Mesenteric fat pad (tissue), 1 donor: ENCODE data around the gene AFDN. TPM values are rescaled to one million over a fixed set of nuclear protein-coding genes. Genes with fewer than 3 reads are reported as not detected.

Experiments used
- DNase-seq: peaks from one replicate; pipeline ENCODE4 v3.0.0-alpha.2; 2020; ENCODE audit warnings: low spot score
- total RNA-seq: library from RNA; stranded (reverse); fragmentation: NEBNext Ultra II Directional; extraction: Animal tissue kit (Norgen Biotek cat#: 25700); gene quantifications from one replicate; pipeline ENCODE4 v1.2.1, GENCODE V29; 2021
- donor health status: DM: yes; HTN: yes; CAD: no.

The AFDN gene
- total RNA-seq, 1 donor from 2014 or later = 82.3 TPM

DNA sequence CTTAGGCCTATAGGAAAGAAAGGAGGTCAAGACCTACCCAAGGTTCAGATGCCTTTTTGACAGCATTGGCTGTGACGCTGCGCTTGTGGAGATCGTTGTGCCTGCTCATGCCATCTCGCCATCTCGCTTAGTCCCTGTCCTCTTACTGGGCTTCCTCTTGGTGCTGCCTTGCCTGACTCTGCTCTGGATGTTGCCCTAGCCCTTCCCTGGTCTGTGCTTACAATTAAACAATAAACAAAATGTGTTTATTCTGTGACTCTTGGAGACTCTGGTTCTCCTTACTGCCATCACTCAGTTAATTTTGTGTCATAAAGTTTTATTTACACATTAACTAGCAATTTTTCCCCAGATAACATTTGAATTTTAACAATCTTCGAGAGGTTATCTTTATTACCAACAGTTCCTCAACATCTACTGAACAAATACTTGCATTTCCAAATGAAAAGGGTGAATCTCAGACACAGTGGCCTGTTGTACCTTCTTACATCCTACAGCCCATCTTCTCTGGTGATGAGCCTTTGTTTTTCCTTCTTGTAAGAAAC, 11.6 kb downstream of the AFDN start:
- DNase-seq = no peak

DNA sequence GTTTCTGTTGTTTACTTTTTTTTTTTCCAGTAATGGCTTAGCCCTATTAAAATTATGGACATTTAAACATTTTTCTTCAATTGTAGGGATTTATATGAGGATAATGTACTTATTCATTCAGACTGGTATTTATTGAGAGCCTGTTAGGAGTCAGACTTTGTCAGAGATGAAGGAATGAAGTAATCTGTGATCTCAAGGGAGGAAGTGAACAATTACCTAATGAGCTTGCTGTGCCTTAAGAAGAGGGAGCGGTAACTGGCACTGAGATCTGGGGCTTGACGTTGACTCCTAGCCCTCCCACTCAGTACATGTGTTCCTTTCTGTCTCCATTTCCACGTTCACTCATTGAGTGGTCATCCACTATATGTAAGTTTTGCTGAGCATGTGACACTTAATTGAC, 12.6 kb downstream of the AFDN start:
- DNase-seq = no peak

DNA sequence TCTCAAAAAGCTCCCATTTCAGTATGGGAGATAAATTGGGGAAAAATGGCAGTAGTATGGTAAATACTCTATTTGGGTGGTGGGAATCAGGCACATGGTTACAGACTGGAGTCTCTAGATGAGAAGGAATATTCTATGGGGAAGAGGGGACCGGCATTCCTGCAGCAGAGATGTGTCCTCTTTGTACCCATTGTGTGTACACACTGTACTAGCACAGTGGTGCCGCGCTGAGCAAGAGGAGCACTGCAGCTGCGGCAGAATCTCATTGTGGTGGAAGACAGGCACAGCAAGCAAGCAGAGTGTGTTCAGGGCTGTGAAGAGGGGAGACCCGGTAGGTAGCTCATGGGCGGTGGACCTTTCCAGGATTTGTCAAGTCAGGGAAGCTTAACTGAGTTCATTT, 13.0 kb downstream of the AFDN start:
- no peak for DNase-seq

DNA sequence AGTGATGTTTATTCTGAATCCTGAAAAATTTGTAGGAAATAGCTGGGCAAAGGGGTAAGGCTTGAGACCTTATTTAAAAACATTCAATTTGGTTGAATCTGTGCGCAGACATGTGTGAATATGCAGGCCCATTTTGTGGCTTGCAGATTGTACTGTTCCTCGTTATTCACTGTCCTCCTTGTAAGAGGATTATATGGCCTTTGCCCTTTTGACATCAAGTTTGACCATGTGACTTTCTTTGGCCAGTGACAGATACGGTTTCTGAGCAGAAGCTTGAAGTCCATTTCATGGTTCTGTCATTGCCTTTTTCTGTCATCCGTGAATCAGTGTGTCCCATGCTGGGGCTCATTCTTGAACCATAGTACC, 13.4 kb downstream of the AFDN start:
- DNase-seq = no peak

DNA sequence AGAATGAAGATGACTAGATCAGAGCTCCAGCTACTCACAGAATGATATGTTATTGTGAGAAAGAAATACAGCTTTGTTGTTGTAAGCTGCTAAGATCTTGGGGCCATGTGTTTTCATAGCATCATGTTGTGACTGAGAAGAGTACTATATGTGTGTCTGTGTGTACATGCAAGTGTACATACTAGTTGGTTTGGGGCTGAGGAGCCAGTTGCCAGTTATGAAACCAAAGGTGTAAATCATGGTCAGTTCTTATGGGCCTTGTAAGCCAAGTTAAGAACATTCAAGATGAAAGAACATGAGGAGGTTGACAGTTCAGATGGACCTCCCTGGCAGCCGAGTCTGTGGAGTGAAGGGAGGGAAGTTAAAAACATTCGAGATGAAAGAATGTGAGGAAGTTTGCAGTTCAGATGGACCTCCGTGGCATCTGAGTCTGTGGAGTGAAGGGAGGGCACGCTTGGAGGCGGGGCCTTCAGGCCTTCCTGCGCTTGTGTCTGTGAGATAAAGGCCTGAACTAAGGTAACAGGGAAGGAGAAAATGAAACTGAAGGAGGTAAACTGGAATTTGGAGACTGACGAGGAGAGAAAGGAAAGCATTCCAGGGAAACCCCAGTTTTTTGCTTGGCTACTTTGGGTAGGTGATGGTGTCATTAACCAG, 13.9 kb downstream of the AFDN start:
- no peak for DNase-seq

DNA sequence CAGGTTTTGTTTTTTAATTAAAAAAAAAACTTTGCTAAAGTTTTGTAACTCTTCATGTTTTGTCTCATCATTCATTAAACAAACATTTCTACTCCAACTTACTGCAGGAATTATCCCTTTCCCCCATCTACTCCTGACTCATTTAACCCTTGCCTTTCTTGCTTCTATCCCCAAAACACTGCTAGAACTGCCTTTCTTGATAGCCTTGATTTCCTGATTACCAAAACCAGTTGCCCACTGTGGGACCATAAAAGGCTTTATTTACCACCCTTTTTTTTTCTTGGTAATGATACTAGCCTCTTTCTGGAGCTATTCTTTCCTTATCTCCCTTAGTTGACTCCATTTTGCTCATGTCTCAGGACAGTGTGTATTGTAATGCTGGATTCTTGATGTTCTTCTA, 15.3 kb downstream of the AFDN start:
- no peak for DNase-seq

DNA sequence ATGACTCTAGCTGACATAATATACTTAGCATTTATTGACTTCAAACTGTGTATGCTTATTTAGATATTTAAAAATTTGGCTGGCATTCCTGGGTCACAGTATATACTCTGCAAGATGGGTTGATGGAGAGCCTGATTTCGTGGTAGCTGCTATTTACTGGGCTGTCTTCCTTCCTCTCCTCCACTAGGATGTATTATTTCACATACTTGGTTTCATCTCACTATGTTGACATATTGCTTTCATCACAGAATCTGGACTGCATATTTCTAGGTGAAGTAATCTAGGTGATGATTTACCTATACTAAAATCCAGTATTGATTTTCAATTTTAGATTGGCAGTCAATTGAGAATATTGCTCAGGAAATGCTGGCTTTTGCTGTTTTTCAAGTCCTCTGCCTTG, 15.7 kb downstream of the AFDN start:
- DNase-seq = no peak

DNA sequence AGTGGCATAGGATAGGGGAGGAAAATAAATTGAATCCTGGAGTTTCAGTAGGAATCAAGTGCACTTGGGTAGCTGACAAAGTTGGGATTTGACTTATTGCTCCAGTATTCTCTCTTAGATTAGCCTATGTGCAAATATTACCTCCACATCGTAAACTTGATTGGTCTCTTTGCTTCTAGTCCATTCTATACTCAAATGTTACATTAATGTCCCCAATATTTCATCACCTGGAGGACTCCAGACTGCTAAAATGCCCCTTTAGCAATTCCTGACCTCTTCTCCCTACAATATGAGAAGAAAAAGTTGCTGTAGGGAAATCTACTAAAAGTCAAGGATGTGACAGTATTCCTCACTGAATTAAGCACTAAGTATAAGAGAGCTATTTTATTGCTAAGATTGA, 16.3 kb downstream of the AFDN start:
- DNase-seq = no peak

DNA sequence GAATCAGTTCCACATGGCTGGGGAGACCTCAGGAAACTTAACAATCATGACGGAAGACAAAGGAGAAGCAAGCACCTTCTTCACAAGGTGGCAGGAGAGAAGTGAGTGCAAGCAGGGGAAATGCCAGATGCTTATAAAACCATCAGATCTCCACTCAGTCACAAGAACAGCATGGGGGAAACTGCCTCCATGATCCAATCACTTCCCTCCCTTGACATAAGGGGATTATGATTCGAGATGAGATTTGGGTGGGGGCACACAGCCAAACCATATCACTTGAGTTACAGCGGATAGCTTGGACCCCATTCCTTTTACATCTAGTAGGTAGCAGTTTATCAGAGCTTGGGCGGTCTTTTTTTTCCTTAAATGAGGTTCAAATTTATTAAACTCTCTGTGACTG, 19.1 kb downstream of the AFDN start:
- no peak for DNase-seq

DNA sequence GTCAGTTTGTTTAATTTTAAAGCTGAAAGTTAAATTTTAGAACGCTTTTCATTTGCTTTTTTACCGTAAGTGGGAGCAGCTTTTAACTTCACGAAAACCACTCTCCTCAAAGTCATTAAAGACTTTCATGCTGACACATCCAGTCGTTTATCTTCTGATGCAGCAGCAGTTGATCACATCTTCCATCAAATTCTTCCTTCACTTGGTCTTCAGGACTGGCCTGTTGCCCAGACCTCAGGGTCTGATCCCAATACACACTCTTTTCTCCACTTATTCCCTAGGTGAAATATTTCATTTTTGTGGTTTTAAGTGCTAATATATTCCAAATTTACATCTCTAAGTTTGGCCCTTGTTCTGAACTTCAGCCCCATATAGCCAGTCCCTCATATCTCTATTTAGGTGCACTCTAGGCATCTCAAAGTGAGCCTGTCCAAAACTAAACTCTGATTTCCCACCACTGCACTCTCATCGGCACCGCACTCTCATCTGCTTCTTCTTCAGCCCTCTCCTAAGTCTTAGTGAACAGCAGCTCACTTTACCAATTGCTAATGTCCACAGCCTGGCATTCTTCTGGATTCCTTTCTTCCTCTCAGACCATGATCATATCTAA, 20.4 kb downstream of the AFDN start:
- DNase-seq = no peak

DNA sequence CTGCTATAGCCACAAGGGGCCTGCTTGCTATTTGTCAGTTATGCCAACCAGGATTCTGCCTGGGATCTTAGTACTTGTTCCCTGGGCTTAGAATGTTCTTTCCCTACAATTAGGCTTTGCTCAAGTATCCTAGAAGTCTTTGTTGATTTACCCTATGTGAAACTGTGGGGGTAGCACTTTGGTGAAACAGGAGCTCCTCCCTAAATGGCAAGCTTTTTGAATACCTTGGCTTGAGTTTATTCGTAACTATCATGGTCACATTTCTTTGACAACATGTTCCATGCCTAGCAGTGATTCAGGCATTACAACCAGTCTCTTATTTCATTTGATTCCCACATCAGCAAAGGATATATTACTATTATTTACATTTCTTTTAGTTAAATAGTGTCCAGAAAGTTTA, 21.2 kb downstream of the AFDN start:
- DNase-seq = no peak

DNA sequence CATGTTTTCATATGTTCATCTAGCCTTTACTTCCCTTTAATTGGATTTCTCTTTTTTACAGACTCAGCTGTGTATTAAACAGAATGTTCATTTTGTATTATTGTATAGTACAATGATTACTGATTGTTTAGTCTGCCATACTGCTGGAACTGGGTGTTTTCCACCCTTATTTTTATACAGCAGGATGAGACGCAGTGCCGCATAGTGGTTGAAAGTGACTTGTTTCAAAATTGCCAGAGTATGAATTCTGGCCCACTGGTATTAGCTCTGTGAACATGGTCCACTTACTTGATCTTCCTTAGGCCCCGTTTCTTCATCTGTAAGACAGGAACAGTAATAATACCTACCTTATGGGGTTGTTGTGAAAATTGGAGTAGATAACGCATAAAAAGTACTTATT, 22.1 kb downstream of the AFDN start:
- no peak for DNase-seq

DNA sequence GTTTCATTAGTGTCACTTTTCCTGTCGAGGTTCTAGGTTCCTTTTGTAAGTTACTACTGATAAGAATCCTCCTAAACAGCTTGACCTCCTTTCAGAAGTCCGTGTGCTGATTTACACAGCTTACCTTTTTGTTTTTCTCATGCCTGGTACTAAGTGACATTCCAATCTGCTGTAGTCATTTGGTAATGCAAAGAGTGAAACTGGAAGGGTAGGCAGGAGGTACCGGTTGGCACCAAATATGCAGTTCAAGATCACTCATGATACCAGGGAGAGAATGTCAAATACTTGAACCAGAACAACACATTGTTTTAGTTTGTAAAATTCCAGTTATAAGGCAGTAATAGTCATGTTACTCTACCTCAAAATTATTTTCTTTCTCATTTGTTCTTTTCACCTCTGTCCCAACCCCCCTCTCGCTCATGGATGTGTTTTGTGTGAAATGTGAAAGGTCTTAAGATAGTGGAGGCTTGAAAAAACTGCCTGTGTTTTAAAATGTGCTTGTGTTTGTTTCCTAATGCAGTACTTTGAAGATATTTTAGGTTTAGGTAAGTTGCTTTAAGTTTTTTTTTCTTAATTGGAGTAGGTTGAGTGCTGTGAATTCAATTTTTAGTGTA, 23.2 kb downstream of the AFDN start:
- DNase-seq = no peak

DNA sequence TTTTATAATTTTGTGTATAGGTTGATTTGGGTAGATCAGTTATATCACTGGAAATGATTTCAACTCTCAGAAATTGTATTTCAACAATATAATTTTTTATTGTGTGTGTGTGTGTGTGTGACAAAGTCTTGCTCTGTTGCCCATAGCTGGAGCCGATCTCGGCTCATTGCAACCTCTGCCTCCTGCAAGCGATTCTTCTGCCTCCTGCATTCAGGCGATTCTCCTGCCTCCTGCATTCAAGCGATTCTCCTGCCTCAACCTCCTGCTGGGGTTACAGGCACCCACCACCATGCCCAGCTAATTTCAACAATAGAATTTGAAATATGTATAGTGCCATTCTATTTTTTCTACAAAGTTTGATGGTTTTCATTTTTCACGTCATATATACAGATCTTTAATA, 24.1 kb downstream of the AFDN start:
- no peak for DNase-seq

DNA sequence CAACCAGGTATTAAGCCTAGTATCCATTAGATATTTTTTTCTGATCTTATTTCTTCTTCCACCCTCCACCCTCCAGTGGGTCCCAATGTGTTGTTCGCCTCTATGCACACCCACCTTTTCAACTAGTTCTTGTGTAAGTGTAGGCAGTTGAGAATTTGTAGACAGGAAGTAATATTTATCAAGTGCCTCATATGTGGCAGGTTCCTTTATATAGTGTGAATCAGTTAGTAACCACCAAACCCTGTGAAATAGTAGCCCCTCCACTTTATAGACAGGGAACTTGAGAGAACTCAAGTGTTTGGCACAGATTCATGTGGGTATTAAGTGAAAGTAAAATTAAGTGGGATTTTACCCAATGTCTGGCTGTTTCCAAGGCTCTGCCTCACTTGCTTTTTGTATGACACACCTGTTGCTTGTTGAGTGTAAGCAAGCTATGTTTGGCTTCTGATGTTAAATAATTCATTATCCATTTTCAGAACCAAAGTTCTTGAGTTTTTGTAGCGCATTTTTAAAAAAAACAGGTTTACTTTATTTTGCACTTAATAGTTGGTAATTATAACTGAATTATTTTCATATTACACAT, 24.8 kb downstream of the AFDN start:
- no peak for DNase-seq

DNA sequence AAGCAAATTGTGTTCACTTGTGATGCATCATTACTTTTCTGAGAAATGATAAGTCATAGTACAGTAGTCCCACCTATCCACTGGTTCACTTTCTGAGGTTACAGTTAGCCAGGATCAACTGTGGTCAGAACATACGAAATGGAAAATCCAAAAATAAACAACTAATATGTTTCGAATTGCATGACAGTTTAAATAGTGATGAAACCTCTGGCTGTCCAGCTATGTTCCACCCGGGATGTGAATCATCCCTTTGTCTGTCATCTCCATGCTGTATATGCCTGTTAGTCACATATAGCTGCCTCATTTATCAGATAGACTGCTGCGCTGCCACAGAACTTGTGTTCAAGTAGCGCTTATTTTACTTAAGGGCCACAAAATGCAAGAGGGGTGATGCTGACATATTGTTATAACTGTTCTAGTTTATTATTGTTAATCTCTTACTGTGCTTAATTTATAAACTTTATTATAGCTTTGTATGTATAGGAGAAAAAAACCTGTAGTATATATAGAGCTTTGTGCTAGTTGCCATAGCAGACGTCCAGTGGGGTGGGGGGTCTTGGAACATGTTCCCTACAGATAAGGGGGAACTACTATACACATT, 29.2 kb downstream of the AFDN start:
- DNase-seq = no peak

DNA sequence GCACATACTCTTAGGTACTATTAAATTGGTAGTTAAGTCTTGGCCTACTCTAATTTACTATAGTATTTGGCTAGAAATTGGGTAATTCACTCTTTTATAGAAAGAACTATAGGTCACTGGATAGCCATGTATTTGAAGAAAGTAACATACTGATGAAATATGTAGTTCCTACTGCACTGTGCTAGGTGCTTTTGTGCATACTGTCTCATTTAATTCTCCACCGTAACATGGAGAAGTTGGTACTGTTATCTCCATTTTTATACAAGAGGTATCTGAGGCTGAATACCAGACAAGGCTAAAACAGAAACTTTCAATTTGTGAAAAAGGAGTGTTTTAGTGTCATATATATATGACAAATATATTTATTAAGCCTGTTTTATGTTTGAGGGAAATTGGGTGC, 29.8 kb downstream of the AFDN start:
- no peak for DNase-seq

DNA sequence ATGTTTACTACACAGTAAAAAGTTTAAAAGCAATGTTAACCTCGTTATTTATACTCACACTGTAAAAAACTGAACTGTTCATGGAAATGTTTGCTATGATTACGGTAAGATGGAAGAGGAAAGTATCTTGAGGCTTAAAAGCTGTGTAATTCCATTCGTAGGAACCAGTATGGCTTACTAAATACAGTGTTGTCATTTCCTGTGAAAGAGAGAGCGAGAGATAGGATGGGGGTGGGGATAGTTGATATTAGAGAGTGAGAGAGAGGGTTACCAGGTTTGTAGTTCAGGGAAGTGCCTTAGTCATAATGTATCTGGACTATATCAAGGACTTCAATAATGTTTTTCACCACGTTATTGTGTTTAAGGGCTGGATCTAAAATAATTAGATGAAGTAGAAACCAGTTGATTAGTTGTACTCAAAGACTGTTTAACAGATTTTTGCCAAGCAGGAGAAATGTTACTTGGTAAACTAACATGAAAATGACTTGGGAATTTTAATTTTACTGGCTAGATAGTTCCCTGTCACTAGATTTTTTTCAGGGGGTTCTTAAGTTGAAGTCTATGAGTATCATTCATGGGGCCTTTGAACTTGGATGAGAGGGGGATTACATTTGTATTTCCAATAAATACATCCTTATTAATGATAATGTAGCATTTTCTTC, 30.4 kb downstream of the AFDN start:
- DNase-seq = no peak

DNA sequence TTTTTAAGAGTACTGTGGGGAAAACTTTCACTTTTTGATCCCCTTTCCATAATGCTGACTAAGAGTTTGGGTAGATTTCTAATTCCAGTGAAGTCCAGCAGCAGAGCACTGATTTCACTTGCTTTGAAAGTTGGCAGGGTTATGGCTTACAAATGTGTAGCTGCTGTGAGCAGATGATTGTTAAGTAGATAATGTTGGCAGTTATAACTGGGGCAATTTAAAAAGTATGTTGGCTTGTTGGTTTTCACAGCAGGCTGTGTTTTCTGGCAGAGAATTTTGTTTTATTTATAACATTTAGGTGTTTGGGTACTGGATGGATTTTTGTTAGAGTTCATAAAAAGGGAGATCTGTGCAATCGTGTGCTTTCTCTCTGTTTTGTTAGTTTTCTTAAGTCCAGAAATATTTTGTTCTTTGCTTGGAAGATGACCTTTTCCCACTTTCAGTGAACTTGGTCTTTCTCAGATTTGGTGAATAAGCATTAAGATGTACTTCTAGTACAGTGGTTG, 31.4 kb downstream of the AFDN start:
- no peak for DNase-seq

DNA sequence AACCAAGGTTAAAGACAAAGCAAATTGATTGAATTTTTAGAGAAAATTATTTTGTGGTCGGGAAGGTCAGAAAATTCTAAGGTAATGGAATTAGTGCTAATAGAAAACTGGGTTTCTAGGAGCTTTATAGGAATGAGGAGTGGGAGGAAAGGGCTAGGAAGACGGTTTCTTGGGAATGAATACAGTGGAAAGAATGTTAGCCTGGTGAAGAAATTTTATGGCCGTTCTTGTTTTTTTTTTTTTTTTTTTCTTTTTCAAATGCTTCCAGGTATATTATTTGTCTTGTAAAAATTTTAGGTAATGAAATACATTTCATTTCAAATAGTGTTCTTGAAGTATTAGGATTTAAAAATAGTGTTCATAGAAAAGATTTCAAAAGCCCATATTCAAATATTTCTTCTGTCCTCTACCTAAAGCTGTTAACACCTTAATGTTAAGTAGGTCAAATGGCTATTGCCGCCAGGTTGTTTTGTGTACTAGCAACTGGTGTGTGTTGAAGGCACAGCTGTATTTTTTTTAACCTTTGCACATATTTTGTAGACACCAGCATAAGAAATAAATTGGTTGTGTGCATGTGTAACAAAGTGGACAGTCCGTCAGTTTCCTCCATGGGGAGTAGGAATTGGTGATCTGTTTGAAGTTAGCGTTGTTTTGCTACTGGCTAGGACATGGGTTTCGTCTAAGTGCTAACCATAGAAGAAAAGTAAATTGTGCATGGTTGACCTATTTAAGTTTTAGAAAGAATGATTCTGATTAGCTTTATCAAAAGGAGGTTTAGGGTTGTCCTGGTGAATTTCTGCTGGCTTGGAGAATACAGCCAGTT, 32.3 kb downstream of the AFDN start:
- no peak for DNase-seq
